ENCODE data around the gene ZZZ3.
"Not testable (repeated sequence)": the region's sequence is repeated elsewhere in the genome, so short reads cannot be mapped to it uniquely, and the experiment has no call there.

The ZZZ3 gene

GRCh38 chr1:77670330-77670729, 12.1 kb downstream of the ZZZ3 start:
- no peak for DNase-seq (ENCODE audit: low spot score)

GRCh38 chr1:77668924-77669449, 13.5 kb downstream of the ZZZ3 start:
- DNase-seq (ENCODE audit: low spot score), result no peak

GRCh38 chr1:77664939-77665516, 17.4 kb downstream of the ZZZ3 start:
- DNase-seq (ENCODE audit: low spot score), result no peak

DNA sequence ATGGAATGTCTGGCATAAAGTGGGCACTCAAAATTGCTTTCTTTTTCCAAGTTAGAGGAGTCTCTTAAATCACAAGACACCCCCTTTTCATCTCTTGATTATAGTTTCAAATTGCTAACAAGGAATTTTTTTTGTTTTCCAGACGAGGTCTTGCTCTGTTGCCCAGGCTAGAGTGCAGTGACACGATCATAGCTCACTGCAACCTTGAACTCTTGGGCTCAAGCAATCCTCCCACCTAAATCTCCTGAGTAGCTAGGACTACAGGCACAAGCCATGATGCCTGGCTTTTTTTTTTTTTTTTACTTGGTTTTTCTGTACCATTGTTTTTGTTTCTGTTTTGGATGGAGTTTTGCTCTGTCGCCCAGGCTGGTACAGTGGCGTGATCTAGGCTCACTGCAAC, 20.8 kb downstream of the ZZZ3 start:
- no peak for DNase-seq (ENCODE audit: low spot score)

DNA sequence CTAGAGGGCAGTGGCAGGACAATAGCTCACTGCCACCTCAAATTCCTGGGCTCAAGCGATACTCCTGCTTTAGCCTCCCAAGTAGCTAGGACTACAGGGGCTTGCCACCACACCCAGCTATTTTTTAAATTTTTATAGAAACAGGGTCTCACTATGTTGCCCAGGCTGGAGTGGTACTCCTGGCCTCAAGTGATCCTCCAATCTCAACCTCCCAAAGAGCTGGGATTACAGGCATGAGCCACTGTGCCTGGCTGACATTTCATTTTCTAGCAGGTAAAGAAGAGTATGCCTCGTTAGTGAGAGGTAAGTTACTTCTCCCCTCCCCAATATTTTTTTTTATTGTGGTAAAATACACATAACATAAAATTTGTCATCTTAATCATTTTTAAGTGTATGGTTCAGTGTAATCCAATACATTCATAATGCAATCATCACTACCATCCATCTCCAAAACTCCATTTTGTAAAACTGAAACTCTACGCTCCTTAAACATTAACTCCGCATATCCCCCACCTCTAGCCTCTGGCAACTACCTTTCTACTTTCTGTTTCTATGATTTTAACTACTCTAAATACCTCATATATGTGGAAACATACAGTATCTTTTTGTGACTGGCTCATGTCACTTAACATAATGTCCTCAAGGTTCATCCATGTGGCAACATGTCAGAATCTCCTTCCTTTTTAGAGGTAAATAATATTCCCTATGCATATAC, 22.4 kb downstream of the ZZZ3 start:
- no peak for DNase-seq (ENCODE audit: low spot score)

GRCh38 chr1:77658271-77658670, 24.2 kb downstream of the ZZZ3 start:
- no peak for DNase-seq (ENCODE audit: low spot score)

DNA sequence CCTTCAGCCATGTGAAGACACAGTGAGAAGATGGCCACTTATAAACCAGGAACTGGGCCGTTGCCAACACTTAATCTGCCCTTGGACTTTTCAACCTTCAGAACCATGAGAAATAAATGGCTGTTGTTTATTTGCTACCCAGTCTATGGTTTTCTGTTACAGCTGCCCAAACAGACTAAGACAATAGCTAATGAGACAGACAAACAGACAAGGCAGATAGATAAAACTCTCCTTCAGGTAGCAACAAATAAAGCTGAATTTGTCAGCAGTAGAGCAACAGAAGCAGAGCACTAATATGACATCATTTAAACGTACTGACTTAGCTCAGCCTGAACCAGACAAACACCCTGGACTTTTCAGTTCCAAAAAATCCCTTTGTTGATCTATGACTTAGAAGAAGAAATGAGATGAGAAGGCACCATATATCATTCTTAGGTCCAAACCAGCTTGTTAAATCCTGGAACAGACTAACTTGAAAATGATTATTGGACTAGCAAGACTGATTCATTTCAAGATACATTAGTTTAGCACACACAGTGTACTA, 27.0 kb downstream of the ZZZ3 start:
- DNase-seq (ENCODE audit: low spot score), result no peak

GRCh38 chr1:77652970-77653516, 29.4 kb downstream of the ZZZ3 start:
- DNase-seq (ENCODE audit: low spot score), result no peak

- DNase-seq (ENCODE audit: low spot score), result no peak
These were observed 30.2 kb downstream of the ZZZ3 start for GRCh38 chr1:77652268-77652667.

DNA sequence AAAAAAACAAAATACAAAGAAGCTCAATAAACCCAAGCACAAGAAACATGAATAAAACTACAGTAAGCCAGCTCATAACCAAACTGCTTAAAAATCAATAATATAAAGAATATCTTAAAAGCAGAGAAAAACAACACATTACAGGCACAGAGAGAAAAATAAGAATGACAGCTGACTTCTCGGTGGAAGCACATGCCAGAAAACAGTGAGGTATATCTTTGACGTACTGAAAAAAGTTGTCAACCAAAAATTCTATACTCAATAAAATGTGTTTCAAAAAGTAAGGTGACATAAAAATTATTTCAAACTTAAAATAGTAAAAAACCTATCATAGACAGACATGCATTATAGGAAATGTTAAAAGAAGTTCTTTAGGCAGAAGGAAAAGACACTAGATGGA, 33.3 kb downstream of the ZZZ3 start:
- DNase-seq (ENCODE audit: low spot score), result no peak

- DNase-seq (ENCODE audit: low spot score), result not testable (repeated sequence)
These were observed 36.2 kb downstream of the ZZZ3 start for GRCh38 chr1:77646224-77646623.

- no peak for DNase-seq (ENCODE audit: low spot score)
These were observed 39.0 kb downstream of the ZZZ3 start for GRCh38 chr1:77643456-77643855.

DNA sequence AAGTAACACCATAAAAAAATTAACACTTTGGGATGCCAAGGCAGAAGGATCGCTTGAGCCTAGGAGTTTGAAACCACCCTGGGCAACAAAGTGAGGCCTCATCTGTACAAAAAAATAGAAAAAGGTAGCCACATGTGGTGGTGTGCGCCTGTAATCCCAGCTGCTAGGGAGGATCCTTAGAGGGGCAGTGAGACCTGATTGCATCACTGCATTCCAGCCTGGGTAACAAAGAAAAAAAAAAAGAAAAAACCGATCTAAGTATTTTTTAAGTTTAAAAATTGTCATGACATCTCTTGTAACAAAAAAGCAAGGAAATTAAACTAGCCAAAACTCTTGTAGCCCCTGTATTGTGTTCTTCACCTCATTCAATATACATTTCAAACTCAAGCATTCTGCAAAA, 39.5 kb downstream of the ZZZ3 start:
- DNase-seq (ENCODE audit: low spot score), result no peak

DNA sequence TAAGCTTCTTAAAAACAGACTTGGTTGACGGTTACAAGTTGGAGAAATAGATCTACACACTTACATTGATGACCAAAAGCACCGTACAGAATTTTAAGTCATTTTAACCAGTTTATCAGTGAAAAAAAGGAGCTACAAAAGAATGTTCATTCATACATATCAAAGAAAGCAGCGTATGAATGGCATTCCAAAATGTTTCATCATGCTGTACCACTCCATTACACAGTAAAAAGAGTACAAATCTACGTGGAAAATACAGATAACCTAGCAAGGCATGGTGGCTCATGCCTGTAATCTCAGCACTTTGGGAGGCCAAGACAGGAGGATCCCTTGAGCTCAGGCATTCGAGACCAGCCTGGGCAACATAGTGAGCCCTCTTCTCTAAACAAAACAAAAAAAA, 40.3 kb downstream of the ZZZ3 start:
- no peak for DNase-seq (ENCODE audit: low spot score)

DNA sequence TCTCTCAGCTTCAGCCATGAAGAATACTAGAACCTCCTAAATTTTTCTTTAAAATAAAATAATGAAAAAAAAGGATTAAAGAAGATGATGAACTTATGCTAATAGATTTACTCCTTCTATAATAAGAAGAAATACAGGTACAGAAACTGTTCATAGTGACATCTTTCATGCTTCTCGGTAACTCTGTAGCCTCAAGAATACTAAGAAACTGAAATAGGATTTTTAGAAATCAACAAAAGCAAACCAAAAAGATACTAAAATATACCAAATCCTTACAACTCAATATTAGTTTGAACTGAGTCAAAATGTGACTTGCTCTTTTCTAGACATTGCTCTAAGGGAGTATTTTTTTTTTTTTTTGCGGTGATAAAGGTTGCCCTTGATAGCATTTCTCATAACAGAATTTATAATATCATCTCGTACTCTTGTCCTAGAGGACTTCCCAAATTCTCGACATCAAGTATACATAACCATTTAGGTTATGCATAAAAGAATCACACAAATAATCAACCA, 42.8 kb downstream of the ZZZ3 start:
- DNase-seq (ENCODE audit: low spot score), result no peak

DNA sequence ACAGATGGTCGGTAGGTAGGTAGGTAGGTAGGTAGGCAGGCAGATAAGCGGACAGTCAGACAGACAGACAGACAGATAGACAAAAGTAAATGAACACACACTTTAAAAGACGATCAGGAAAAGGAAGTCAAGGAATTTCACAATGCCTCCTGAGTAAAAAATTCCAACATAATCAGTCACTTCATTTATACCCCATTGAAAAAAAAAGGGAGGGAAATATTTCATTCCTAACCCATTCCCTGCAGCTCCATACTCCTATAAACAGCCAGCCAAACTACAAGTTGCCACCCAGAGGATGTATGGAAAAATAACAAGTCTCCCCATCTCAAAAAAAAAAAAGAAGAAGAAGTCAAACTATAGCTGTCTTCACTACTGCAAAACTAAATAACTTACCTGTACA, 43.4 kb downstream of the ZZZ3 start:
- no peak for DNase-seq (ENCODE audit: low spot score)

- DNase-seq (ENCODE audit: low spot score), result no peak
These were observed 45.6 kb downstream of the ZZZ3 start for GRCh38 chr1:77636864-77637263.

Measured in putamen (tissue), 1 donor.